ENCODE measurements around the gene LSP1.
"Not testable (repeated sequence)": the region's sequence is repeated elsewhere in the genome, so short reads cannot be mapped to it uniquely, and the experiment has no call there.

Gene LSP1

GRCh38 chr11:1852877-1853276 lies at the start of gene LSP1:
LSP1 (plus strand) TSS chr11:1853084; CDS start chr11:1853145, 61 bp downstream.
- no peaks in the 10 kb centered on the region for H3K27me3 Mint-ChIP-seq
- H3K27ac Mint-ChIP-seq = peak within 1 kb of the TSS; percentile 98 to 99
- H3K4me1 Mint-ChIP-seq = peaks cover 81% of the 10 kb centered on the region
- ATAC-seq (peak; percentile 75), DNase-seq (peak; percentile 88 to 94)
- no peaks in the 10 kb centered on the region for H3K9me3 Mint-ChIP-seq
- peak within 1 kb of the TSS; percentile 91 to 98 for H3K4me3 Mint-ChIP-seq

GRCh38 chr11:1803246-1803645 lies 49.6 kb upstream of the LSP1 start:
- Mint-ChIP-seq H3K27me3 (no peaks in the 10 kb centered on the region), H3K4me3 (no peak overlapping the region), H3K27ac (peak overlapping the region in 1 of 2 donors; percentile 16), H3K9me3 (no peaks in the 10 kb centered on the region), H3K4me1 (no peaks in the 10 kb centered on the region)
- DNase-seq = no peak
- no peak for ATAC-seq

GRCh38 chr11:1803835-1804519 lies 48.9 kb upstream of the LSP1 start:
- H3K4me3 Mint-ChIP-seq, H3K9me3 Mint-ChIP-seq, H3K27me3 Mint-ChIP-seq, H3K27ac Mint-ChIP-seq, DNase-seq, ATAC-seq, H3K4me1 Mint-ChIP-seq: not testable (repeated sequence)

GRCh38 chr11:1805525-1805924 lies 47.4 kb upstream of the LSP1 start:
- Mint-ChIP-seq H3K9me3 (no peaks in the 10 kb centered on the region), H3K4me1 (no peaks in the 10 kb centered on the region), H3K4me3 (no peak overlapping the region), H3K27me3 (no peaks in the 10 kb centered on the region), H3K27ac (no peak overlapping the region)
- no peak for DNase-seq
- ATAC-seq = no peak

GRCh38 chr11:1807264-1807995 lies 45.5 kb upstream of the LSP1 start:
- ATAC-seq (no peak), DNase-seq (no peak)
- Mint-ChIP-seq H3K27me3 (no peaks in the 10 kb centered on the region), H3K4me3 (no peak overlapping the region), H3K4me1 (no peaks in the 10 kb centered on the region), H3K9me3 (no peaks in the 10 kb centered on the region), H3K27ac (no peak overlapping the region)

- Mint-ChIP-seq H3K9me3 (no peaks in the 10 kb centered on the region), H3K27me3 (peaks cover 8% of the 10 kb centered on the region), H3K4me1 (no peaks in the 10 kb centered on the region), H3K4me3 (no peak overlapping the region), H3K27ac (no peak overlapping the region)
- ATAC-seq (no peak), DNase-seq (no peak)
Measured at GRCh38 chr11:1810761-1811160, 42.1 kb upstream of the LSP1 start.

GRCh38 chr11:1812274-1812673 lies 40.6 kb upstream of the LSP1 start:
- no peaks in the 10 kb centered on the region for H3K4me1 Mint-ChIP-seq

GRCh38 chr11:1812801-1813200 lies 40.1 kb upstream of the LSP1 start:
- no peak for ATAC-seq
- Mint-ChIP-seq H3K4me1 (no peaks in the 10 kb centered on the region), H3K9me3 (no peaks in the 10 kb centered on the region), H3K27ac (no peak overlapping the region), H3K27me3 (peaks cover 8% of the 10 kb centered on the region), H3K4me3 (no peak overlapping the region)
- no peak for DNase-seq

More at GRCh38 chr11:1812274-1812673, 40.6 kb upstream of the LSP1 start:
- Mint-ChIP-seq H3K27ac (peak overlapping the region in 1 of 2 donors; percentile 57), H3K4me3 (no peak overlapping the region), H3K27me3 (peaks cover 8% of the 10 kb centered on the region), H3K9me3 (no peaks in the 10 kb centered on the region)
- ATAC-seq (no peak), DNase-seq (no peak)

GRCh38 chr11:1813356-1813755 lies 39.5 kb upstream of the LSP1 start:
- not testable (repeated sequence) for H3K27ac Mint-ChIP-seq, H3K27me3 Mint-ChIP-seq, DNase-seq, ATAC-seq, H3K4me3 Mint-ChIP-seq, H3K4me1 Mint-ChIP-seq, H3K9me3 Mint-ChIP-seq

GRCh38 chr11:1814691-1815090 lies 38.2 kb upstream of the LSP1 start:
- H3K4me1 Mint-ChIP-seq = no peaks in the 10 kb centered on the region
- no peak for ATAC-seq
- peaks cover 0 to 12% of the 10 kb centered on the region in 2 donors for H3K9me3 Mint-ChIP-seq
- DNase-seq = no peak
- H3K27me3 Mint-ChIP-seq = peaks cover 8% of the 10 kb centered on the region
- no peak overlapping the region for H3K4me3 Mint-ChIP-seq
- H3K27ac Mint-ChIP-seq = no peak overlapping the region

GRCh38 chr11:1815311-1815710 lies 37.6 kb upstream of the LSP1 start:
- ATAC-seq (no peak), DNase-seq (no peak)
- Mint-ChIP-seq H3K27ac (no peak overlapping the region), H3K9me3 (peaks cover 0 to 19% of the 10 kb centered on the region in 2 donors), H3K27me3 (peaks cover 8% of the 10 kb centered on the region), H3K4me1 (no peaks in the 10 kb centered on the region), H3K4me3 (no peak overlapping the region)

GRCh38 chr11:1815751-1816150 lies 37.1 kb upstream of the LSP1 start:
- ATAC-seq = no peak
- Mint-ChIP-seq H3K9me3 (peaks cover 0 to 20% of the 10 kb centered on the region in 2 donors), H3K4me1 (no peaks in the 10 kb centered on the region), H3K27ac (no peak overlapping the region), H3K4me3 (no peak overlapping the region), H3K27me3 (peaks cover 8% of the 10 kb centered on the region)
- no peak for DNase-seq

GRCh38 chr11:1817000-1817399 lies 35.9 kb upstream of the LSP1 start:
- DNase-seq (no peak), ATAC-seq (no peak)
- peaks cover 10 to 20% of the 10 kb centered on the region in 2 donors for H3K9me3 Mint-ChIP-seq
- H3K27ac Mint-ChIP-seq = no peak overlapping the region
- peaks cover 8% of the 10 kb centered on the region for H3K27me3 Mint-ChIP-seq
- no peak overlapping the region for H3K4me3 Mint-ChIP-seq
- H3K4me1 Mint-ChIP-seq = no peaks in the 10 kb centered on the region

- ATAC-seq (no peak), DNase-seq (no peak)
- no peaks in the 10 kb centered on the region for H3K4me1 Mint-ChIP-seq
- no peak overlapping the region for H3K4me3 Mint-ChIP-seq
- H3K27me3 Mint-ChIP-seq = peaks cover 8% of the 10 kb centered on the region
- no peak overlapping the region for H3K27ac Mint-ChIP-seq
- peaks cover 10 to 20% of the 10 kb centered on the region in 2 donors for H3K9me3 Mint-ChIP-seq
Measured at GRCh38 chr11:1817511-1817910, 35.4 kb upstream of the LSP1 start.

GRCh38 chr11:1819074-1819473 lies 33.8 kb upstream of the LSP1 start:
- Mint-ChIP-seq H3K4me1 (no peaks in the 10 kb centered on the region), H3K27me3 (no peaks in the 10 kb centered on the region), H3K27ac (no peak overlapping the region), H3K4me3 (no peak overlapping the region), H3K9me3 (peaks cover 10 to 20% of the 10 kb centered on the region in 2 donors)
- no peak for ATAC-seq
- DNase-seq = no peak

All from stimulated activated naive CD8-positive, alpha-beta T cell treated with anti-CD3 and anti-CD28 coated beads, Interleukin-15, amount 100 ng/mL, for 72 hours (primary cell).